Skeletal muscle satellite cell (primary cell): ENCODE measurements around the gene NOC4L.

Experiments
- H3K27me3 ChIP-seq: 2 replicates; pipeline ENCODE4 v1.7.0; 2013; ENCODE audit warnings: low read length; ENCODE audit not compliant: control insufficient read depth, insufficient read depth
- H3K36me3 ChIP-seq: 2 replicates; pipeline ENCODE4 v1.7.0; 2013; ENCODE audit warnings: mild to moderate bottlenecking, control low read depth, low read length; ENCODE audit not compliant: insufficient read depth
- H3K4me1 ChIP-seq: 2 replicates; pipeline ENCODE4 v1.7.0; 2013; ENCODE audit warnings: low read length; ENCODE audit not compliant: control insufficient read depth, insufficient read depth
- H3K4me2 ChIP-seq: 2 replicates; pipeline ENCODE4 v1.7.0; 2013; ENCODE audit warnings: mild to moderate bottlenecking, low read length
- H3K4me3 ChIP-seq: 2 replicates; pipeline ENCODE4 v1.7.0; 2013; ENCODE audit warnings: low read length
- H3K9ac ChIP-seq: 2 replicates; pipeline ENCODE4 v1.7.0; 2013; ENCODE audit warnings: mild to moderate bottlenecking, low read depth, low read length, moderate library complexity
- H3K9me3 ChIP-seq: replicated peaks from 2 replicates; pipeline ENCODE4 v1.7.0; 2013; ENCODE audit warnings: mild to moderate bottlenecking, control low read depth, low read length

NOC4L gene

GRCh38 chr12:132154341-132154761 lies 10.1 kb downstream of the NOC4L start:
- H3K4me1 ChIP-seq, result no peaks in the 10 kb centered on the region
- no peak overlapping the region for H3K4me2 ChIP-seq
- H3K36me3 ChIP-seq, result peaks cover 8% of the 10 kb centered on the region
- no peaks in the 10 kb centered on the region for H3K9me3 ChIP-seq
- H3K9ac ChIP-seq, result no peak overlapping the region
- no peaks in the 10 kb centered on the region for H3K27me3 ChIP-seq
- H3K4me3 ChIP-seq, result no peak overlapping the region

GRCh38 chr12:132154941-132155770 lies 10.9 kb downstream of the NOC4L start:
- H3K4me2 ChIP-seq, result no peak overlapping the region
- no peaks in the 10 kb centered on the region for H3K9me3 ChIP-seq
- H3K9ac ChIP-seq, result no peak overlapping the region
- H3K4me3 ChIP-seq, result no peak overlapping the region
- H3K36me3 ChIP-seq, result peaks cover 8% of the 10 kb centered on the region
- H3K4me1 ChIP-seq, result no peaks in the 10 kb centered on the region
- H3K27me3 ChIP-seq, result no peaks in the 10 kb centered on the region

GRCh38 chr12:132155771-132156572 lies 11.7 kb downstream of the NOC4L start:
- H3K4me3 ChIP-seq, result no peak overlapping the region
- no peak overlapping the region for H3K4me2 ChIP-seq
- H3K9ac ChIP-seq, result no peak overlapping the region
- H3K4me1 ChIP-seq, result no peaks in the 10 kb centered on the region
- peaks cover 8% of the 10 kb centered on the region for H3K36me3 ChIP-seq
- no peaks in the 10 kb centered on the region for H3K9me3 ChIP-seq
- no peaks in the 10 kb centered on the region for H3K27me3 ChIP-seq

GRCh38 chr12:132156573-132157325 lies 12.5 kb downstream of the NOC4L start:
- Histone ChIP-seq H3K4me3 (no peak overlapping the region), H3K36me3 (peaks cover 8% of the 10 kb centered on the region), H3K9ac (no peak overlapping the region)

GRCh38 chr12:132157733-132158409 lies 13.6 kb downstream of the NOC4L start:
- no peak overlapping the region for H3K4me3 ChIP-seq
- no peak overlapping the region for H3K9ac ChIP-seq
- no peaks in the 10 kb centered on the region for H3K27me3 ChIP-seq
- no peaks in the 10 kb centered on the region for H3K9me3 ChIP-seq
- H3K4me1 ChIP-seq, result peaks cover 11% of the 10 kb centered on the region
- H3K36me3 ChIP-seq, result peaks cover 2% of the 10 kb centered on the region
- no peak overlapping the region for H3K4me2 ChIP-seq

More at GRCh38 chr12:132156573-132157325, 12.5 kb downstream of the NOC4L start:
- H3K4me2 ChIP-seq, result no peak overlapping the region
- H3K9me3 ChIP-seq, result no peaks in the 10 kb centered on the region
- no peaks in the 10 kb centered on the region for H3K4me1 ChIP-seq
- no peaks in the 10 kb centered on the region for H3K27me3 ChIP-seq

- Histone ChIP-seq H3K9me3 (no peaks in the 10 kb centered on the region), H3K36me3 (peaks cover 2% of the 10 kb centered on the region), H3K4me2 (no peak overlapping the region), H3K27me3 (no peaks in the 10 kb centered on the region), H3K9ac (no peak overlapping the region), H3K4me3 (no peak overlapping the region), H3K4me1 (peaks cover 16% of the 10 kb centered on the region)
These were observed 14.7 kb downstream of the NOC4L start for GRCh38 chr12:132158677-132159554.

GRCh38 chr12:132159555-132160003 lies 15.3 kb downstream of the NOC4L start:
- no peak overlapping the region for H3K9ac ChIP-seq
- H3K4me1 ChIP-seq, result peaks cover 16% of the 10 kb centered on the region
- no peak overlapping the region for H3K4me3 ChIP-seq
- no peaks in the 10 kb centered on the region for H3K9me3 ChIP-seq
- peaks cover 2% of the 10 kb centered on the region for H3K36me3 ChIP-seq
- no peaks in the 10 kb centered on the region for H3K27me3 ChIP-seq
- H3K4me2 ChIP-seq, result no peak overlapping the region

- H3K4me1 ChIP-seq, result peaks cover 16% of the 10 kb centered on the region
- peaks cover 2% of the 10 kb centered on the region for H3K36me3 ChIP-seq
- no peak overlapping the region for H3K9ac ChIP-seq
- H3K4me3 ChIP-seq, result no peak overlapping the region
- H3K27me3 ChIP-seq, result no peaks in the 10 kb centered on the region
- no peaks in the 10 kb centered on the region for H3K9me3 ChIP-seq
- no peak overlapping the region for H3K4me2 ChIP-seq
These were observed 15.8 kb downstream of the NOC4L start for GRCh38 chr12:132160016-132160415.

GRCh38 chr12:132160601-132161035 lies 16.4 kb downstream of the NOC4L start:
- Histone ChIP-seq H3K4me3 (no peak overlapping the region), H3K9ac (no peak overlapping the region), H3K36me3 (peaks cover 2% of the 10 kb centered on the region), H3K9me3 (no peaks in the 10 kb centered on the region), H3K4me2 (no peak overlapping the region), H3K4me1 (peaks cover 16% of the 10 kb centered on the region), H3K27me3 (no peaks in the 10 kb centered on the region)

GRCh38 chr12:132161036-132161781 lies 17.0 kb downstream of the NOC4L start:
- Histone ChIP-seq H3K9me3 (no peaks in the 10 kb centered on the region), H3K4me3 (no peak overlapping the region), H3K4me2 (no peak overlapping the region), H3K9ac (no peak overlapping the region), H3K4me1 (peaks cover 16% of the 10 kb centered on the region), H3K27me3 (no peaks in the 10 kb centered on the region), H3K36me3 (peaks cover 2% of the 10 kb centered on the region)
